Transverse colon (tissue), 4 donors: Measurements from ENCODE around the gene SERINC5. TPM values are rescaled to one million over a fixed set of nuclear protein-coding genes. Genes with fewer than 3 reads are reported as not detected.
A peak's percentile ranks its signal among the peaks of the same experiment; 100 is the strongest.

ENCODE experiments used
- DNase-seq: peaks from one replicate; pipeline ENCODE4 v3.0.0-alpha.2; 2019
- H3K27ac ChIP-seq, 4 donors: fragments of 200-600 bp; sonication (generic); 2 replicates each; pipeline ENCODE4 v1.5.1; 2016 to 2018; ENCODE audit warnings: inconsistent platforms in 4 of 4
- H3K27me3 ChIP-seq: fragments of 200-600 bp; sonication (generic); 2 replicates; pipeline ENCODE4 v1.5.1; 2017; ENCODE audit warnings: inconsistent platforms
- H3K36me3 ChIP-seq, 4 donors: fragments of 200-600 bp; sonication (generic); 2 replicates each; pipeline ENCODE4 v1.5.1; 2017 to 2019; ENCODE audit warnings: inconsistent platforms in 4 of 4
- H3K4me1 ChIP-seq, 4 donors: fragments of 200-600 bp; sonication (generic); 2 replicates each; pipeline ENCODE4 v1.5.1; 2017 to 2020; ENCODE audit warnings: inconsistent platforms in 4 of 4
- H3K4me3 ChIP-seq, 4 donors: fragments of 200-600 bp; sonication (generic); 1 replicate in 1 of 4; 2 replicates in 3 of 4; pipeline versions ENCODE4 v1.5.1 to v1.6.1; 2017 to 2019; ENCODE audit warnings: inconsistent platforms in 4 of 4
- H3K9me3 ChIP-seq, 2 donors: fragments of 200-600 bp; sonication (generic); 2 replicates each; pipeline ENCODE4 v1.5.1; 2017 to 2019; ENCODE audit warnings: inconsistent platforms in 2 of 2
- EP300 ChIP-seq: sonication (generic); formaldehyde crosslinking; IDR thresholded peaks from one replicate; pipeline ENCODE4 v1.6.1; 2017; ENCODE audit warnings: antibody characterized with exemption, low read depth
- POLR2A ChIP-seq: fragments of 450-650 bp; IDR thresholded peaks from one replicate; pipeline ENCODE4 v1.6.1; 2016; ENCODE audit warnings: antibody characterized with exemption, mild to moderate bottlenecking, moderate library complexity
- POLR2AphosphoS5 ChIP-seq, 3 donors: sonication (generic); formaldehyde crosslinking; IDR thresholded peaks; one replicate each; pipeline ENCODE4 v1.6.1; 2016; ENCODE audit warnings: antibody characterized with exemption in 3 of 3
- WGBS, 2 donors: methylation state at CpG; one replicate each; pipeline ENCODE4 v1.1.5; 2018; ENCODE audit warnings: low coverage in 1 of 2; 5-methylcytosine and 5-hydroxymethylcytosine counted together
- in situ Hi-C, 4 donors: fragments of 200-750 bp; cut with MboI; loops; one replicate each; pipeline versions ENCODE4 v1.15.0 to v1.15.1; 2017; ENCODE audit warnings: low sequenced_read_pairs in 3 of 4, low pct_ligation_motif_present in 1 of 4, low pct_unique_long_range_greater_than_20kb in 1 of 4
- intact Hi-C: fragments of 100-400 bp; cut with DNase I; formaldehyde crosslinking; loops from one replicate; pipeline ENCODE4 v1.15.1; 2023; ENCODE audit warnings: low total_unique reads
- total RNA-seq, 4 donors: library from RNA; depleted of rRNA; stranded (reverse); fragments of >200 nt; gene quantifications; one replicate each; pipeline ENCODE4 v1.1.0, GENCODE V29; 2016
- TF ChIP-seq, protein P1 (sequence below), 5 experiments: fragments of 200-600 bp in 3 of 5; fragments of 450-650 bp in 2 of 5; sonication (generic) in 3 of 5; IDR thresholded peaks; 1 replicate in 2 of 5; 2 replicates in 3 of 5; pipeline ENCODE4 v1.5.1; 2016 to 2017; ENCODE audit warnings: antibody characterized with exemption in 5 of 5, inconsistent platforms in 3 of 5, mild to moderate bottlenecking in 2 of 5, moderate library complexity in 1 of 5

The SERINC5 gene
- total RNA-seq, 4 donors from 2014 or later, result 40.6 to 90.4 (median 79.6) TPM

DNA sequence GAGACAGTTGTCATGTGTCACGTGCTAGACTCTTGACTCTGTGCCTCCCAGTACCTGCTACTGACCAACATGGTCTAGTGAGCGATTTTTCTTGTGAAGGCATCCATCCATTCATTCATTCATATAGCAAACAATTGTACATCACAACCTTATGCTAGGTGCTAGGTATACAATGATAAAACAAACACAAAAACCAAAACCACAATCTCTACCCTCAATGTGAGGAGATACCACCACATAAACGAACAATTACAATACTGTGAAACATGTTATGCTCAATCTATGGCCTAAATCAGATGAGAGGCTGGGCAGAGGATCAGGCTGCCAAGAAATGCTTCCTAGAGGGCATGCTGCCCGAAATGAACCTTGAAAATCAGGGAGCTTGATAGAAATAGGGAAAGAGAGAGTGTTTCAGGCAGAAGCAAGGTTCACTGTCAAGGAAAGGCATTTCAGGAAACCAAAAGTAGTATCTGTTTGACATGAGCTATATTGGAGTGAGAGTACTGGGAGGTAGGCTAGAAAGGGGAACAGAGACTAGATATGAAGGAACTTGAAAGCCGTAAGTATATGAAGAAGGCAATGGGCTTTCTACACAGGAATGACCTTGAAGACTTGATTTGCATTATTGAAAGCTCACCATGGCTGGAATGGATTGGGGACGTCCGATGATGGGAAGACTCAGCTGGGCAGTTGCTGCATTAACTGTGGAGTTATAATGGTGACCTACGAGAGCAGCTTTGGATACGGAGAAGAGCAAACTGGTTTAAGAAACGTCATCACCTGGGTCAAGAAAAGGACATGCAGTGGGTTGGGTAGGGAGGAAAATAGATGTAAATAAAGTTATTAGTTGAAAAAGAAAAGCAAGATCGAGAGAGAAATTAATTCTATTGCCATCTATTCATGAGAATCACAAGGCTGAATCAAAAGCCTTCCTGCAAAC, 130.6 kb downstream of the SERINC5 start:
- DNase-seq, result no peak
- H3K4me1 ChIP-seq, result no peaks in the 10 kb centered on the region
- 75 to 79% methylated on average over 8 to 11 of the region's 11 CpGs for WGBS, 2 donors
- in situ Hi-C loops (no loop called here), intact Hi-C loops (no loop called here)
- no peaks in the 10 kb centered on the region for H3K36me3 ChIP-seq
- peak overlapping the region in 2 of 4 donors; percentile 15 to 34 for H3K27ac ChIP-seq
- TF ChIP-seq EP300, result no peak
- TF ChIP-seq POLR2A, result no peak
- TF ChIP-seq, protein P1, sequence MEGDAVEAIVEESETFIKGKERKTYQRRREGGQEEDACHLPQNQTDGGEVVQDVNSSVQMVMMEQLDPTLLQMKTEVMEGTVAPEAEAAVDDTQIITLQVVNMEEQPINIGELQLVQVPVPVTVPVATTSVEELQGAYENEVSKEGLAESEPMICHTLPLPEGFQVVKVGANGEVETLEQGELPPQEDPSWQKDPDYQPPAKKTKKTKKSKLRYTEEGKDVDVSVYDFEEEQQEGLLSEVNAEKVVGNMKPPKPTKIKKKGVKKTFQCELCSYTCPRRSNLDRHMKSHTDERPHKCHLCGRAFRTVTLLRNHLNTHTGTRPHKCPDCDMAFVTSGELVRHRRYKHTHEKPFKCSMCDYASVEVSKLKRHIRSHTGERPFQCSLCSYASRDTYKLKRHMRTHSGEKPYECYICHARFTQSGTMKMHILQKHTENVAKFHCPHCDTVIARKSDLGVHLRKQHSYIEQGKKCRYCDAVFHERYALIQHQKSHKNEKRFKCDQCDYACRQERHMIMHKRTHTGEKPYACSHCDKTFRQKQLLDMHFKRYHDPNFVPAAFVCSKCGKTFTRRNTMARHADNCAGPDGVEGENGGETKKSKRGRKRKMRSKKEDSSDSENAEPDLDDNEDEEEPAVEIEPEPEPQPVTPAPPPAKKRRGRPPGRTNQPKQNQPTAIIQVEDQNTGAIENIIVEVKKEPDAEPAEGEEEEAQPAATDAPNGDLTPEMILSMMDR (IDR thresholded peaks at IDR 0.05), result no peak
- TF ChIP-seq POLR2AphosphoS5 (IDR thresholded peaks at IDR 0.05), result no peak
- no peaks in the 10 kb centered on the region for H3K9me3 ChIP-seq
- H3K27me3 ChIP-seq, result no peaks in the 10 kb centered on the region
- H3K4me3 ChIP-seq, result no peak overlapping the region

DNA sequence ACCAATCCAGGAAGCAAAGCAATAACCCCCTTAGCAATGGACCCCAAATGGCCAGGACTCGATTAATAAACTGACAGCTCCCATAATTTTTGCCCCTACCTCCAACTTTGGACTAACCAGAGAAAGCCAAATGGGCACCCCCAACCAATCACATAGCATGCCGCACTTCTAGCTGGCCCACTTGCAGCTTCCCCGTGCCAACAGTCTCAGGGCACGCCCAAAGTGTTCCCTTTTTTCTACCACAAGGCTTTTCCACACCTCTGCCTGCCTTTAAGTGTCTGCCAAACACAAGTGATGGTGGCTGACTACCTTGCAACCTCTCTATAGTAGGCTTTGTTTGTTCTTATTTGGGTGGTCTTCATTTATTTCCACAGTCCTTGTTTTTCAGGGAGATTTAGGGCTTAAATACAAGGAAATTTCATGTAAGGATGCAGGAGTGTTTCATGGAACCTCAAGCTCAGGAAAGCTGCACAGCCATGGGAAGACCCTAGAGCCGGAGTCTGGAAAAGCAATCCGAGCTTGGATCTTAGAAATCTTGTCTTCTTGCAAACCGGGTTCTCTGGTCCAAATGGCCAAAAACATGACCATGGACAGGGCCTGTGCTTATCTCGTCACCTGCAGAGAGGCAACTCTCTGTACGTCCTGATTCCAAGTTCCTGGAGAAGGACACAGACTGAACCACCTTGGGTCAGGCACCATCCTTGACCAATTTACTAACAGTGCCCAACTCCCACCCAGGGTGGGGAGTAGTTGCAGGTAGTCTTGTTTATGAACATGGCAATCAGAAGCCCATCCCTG, 131.5 kb downstream of the SERINC5 start:
- WGBS, 2 donors, result 91 to 92% methylated on average over 4 to 9 of the region's 9 CpGs
- Histone ChIP-seq H3K9me3 (no peaks in the 10 kb centered on the region), H3K27ac (no peak overlapping the region), H3K4me3 (no peak overlapping the region), H3K4me1 (no peaks in the 10 kb centered on the region), H3K36me3 (no peaks in the 10 kb centered on the region), H3K27me3 (no peaks in the 10 kb centered on the region)
- in situ Hi-C loops (no loop called here), intact Hi-C loops (no loop called here)
- no peak for DNase-seq
- TF ChIP-seq, protein P1 (IDR thresholded peaks at IDR 0.05), result no peak
- TF ChIP-seq POLR2AphosphoS5 (IDR thresholded peaks at IDR 0.05), result no peak
- TF ChIP-seq EP300, result no peak
- TF ChIP-seq POLR2A, result no peak

DNA sequence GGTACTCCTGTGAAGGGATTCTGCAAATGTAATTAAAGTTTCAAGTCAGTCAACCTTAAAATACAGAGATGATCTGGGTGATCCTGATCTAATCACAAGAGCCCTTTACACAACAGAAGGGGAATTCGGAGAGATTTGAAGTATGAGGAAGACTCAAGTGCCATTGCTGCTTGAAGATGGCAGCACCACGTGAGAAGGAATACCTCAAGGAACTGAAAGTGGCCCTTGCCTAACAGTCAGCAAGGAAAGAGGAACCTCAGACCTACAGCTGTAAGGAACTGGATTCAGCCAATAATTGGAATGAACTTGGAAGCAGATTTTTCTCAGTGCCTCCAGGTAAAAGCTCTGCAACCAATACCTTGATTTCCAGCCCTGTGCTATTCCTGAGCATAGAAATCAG, 133.3 kb downstream of the SERINC5 start:
- Histone ChIP-seq H3K4me1 (no peaks in the 10 kb centered on the region), H3K4me3 (no peak overlapping the region), H3K27me3 (no peaks in the 10 kb centered on the region), H3K9me3 (no peaks in the 10 kb centered on the region), H3K27ac (no peak overlapping the region), H3K36me3 (no peaks in the 10 kb centered on the region)
- intact Hi-C loops (no loop called here), in situ Hi-C loops (no loop called here)
- TF ChIP-seq, protein P1 (IDR thresholded peaks at IDR 0.05), result no peak
- TF ChIP-seq POLR2A, result no peak
- no peak for TF ChIP-seq EP300
- no peak for TF ChIP-seq POLR2AphosphoS5 (IDR thresholded peaks at IDR 0.05)
- WGBS, 2 donors, result 72 to 82% methylated on average over 2 of the region's 2 CpGs
- DNase-seq, result no peak

DNA sequence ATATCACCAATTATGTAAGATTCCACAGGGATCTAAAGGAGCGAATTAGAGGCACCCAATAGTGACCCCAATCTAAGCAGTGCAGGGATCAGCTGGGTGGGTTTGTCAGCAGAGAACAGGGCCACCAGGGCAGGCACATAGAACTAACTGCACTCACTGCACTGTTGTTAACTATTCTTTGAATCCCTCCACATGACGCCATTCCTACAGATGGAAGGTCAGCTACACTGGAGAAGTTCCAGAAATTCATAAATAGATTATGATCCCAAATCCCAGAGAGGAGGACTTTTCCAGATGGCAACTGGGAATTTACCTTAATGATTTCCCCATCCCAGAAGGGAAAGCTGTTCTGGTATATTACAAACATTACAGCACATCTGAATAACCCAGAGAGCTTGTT, 136.5 kb downstream of the SERINC5 start:
- Histone ChIP-seq H3K4me3 (no peak overlapping the region), H3K27me3 (no peaks in the 10 kb centered on the region), H3K36me3 (no peaks in the 10 kb centered on the region), H3K4me1 (peaks cover 0 to 4% (median 0%) of the 10 kb centered on the region in 4 donors), H3K27ac (no peak overlapping the region), H3K9me3 (no peaks in the 10 kb centered on the region)
- DNase-seq, result no peak
- intact Hi-C loops, result no loop called here
- in situ Hi-C loops, result no loop called here
- WGBS, 2 donors, result 82 to 100% methylated on average over 2 of the region's 2 CpGs
- no peak for TF ChIP-seq POLR2A
- no peak for TF ChIP-seq POLR2AphosphoS5 (IDR thresholded peaks at IDR 0.05)
- TF ChIP-seq EP300, result no peak
- TF ChIP-seq, protein P1 (IDR thresholded peaks at IDR 0.05), result no peak
